Smooth muscle cell (in vitro differentiated cells): Measurements from ENCODE around the gene PLA2G7. TPM values are rescaled to one million over a fixed set of nuclear protein-coding genes. Genes with fewer than 3 reads are reported as not detected.

Experiments used
- DNase-seq: peaks from one replicate; lab custom pipeline; 2025; ENCODE audit not compliant: unreplicated experiment; lab: John Stamatoyannopoulos, UW
- H2AFZ ChIP-seq: fragments of 200-600 bp; sonication (generic); 2 replicates; pipeline ENCODE4 v1.6.0; 2016; ENCODE audit warnings: antibody characterized with exemption, low read depth, mild to moderate bottlenecking
- H3F3A ChIP-seq: fragments of 200-600 bp; sonication (generic); 2 replicates; pipeline ENCODE4 v1.6.0; 2017; ENCODE audit warnings: antibody characterized with exemption, low read depth
- H3K27ac ChIP-seq: fragments of 200-600 bp; sonication (generic); 2 replicates; pipeline ENCODE4 v1.5.1; 2016; ENCODE audit warnings: low read depth, mild to moderate bottlenecking
- H3K27me3 ChIP-seq: fragments of 200-600 bp; sonication (generic); 2 replicates; pipeline ENCODE4 v1.6.1; 2016; ENCODE audit warnings: low read depth, mild to moderate bottlenecking
- H3K36me3 ChIP-seq: fragments of 200-600 bp; sonication (generic); 2 replicates; pipeline ENCODE4 v1.5.1; 2016; ENCODE audit warnings: low read depth
- H3K4me1 ChIP-seq: fragments of 200-600 bp; sonication (generic); 2 replicates; pipeline ENCODE4 v1.5.1; 2016; ENCODE audit warnings: low read depth
- H3K4me2 ChIP-seq: fragments of 200-600 bp; sonication (generic); 2 replicates; pipeline ENCODE4 v1.6.0; 2016; ENCODE audit warnings: mild to moderate bottlenecking
- H3K4me3 ChIP-seq: fragments of 200-600 bp; sonication (generic); 2 replicates; pipeline ENCODE4 v1.5.1; 2016; ENCODE audit warnings: mild to moderate bottlenecking
- H3K79me2 ChIP-seq: fragments of 200-600 bp; sonication (generic); 2 replicates; pipeline ENCODE4 v1.6.0; 2016; ENCODE audit warnings: low read depth, mild to moderate bottlenecking
- H3K9ac ChIP-seq: fragments of 200-600 bp; sonication (generic); 2 replicates; pipeline ENCODE4 v1.6.0; 2016; ENCODE audit warnings: low read depth
- H3K9me3 ChIP-seq: fragments of 200-600 bp; sonication (generic); replicated peaks from 2 replicates; pipeline ENCODE4 v1.5.1; 2016; ENCODE audit warnings: low read depth
- H4K20me1 ChIP-seq: fragments of 200-600 bp; sonication (generic); 2 replicates; pipeline ENCODE4 v1.6.0; 2016; ENCODE audit warnings: low read depth
- CTCF ChIP-seq: fragments of 200-600 bp; sonication (generic); IDR thresholded peaks from 2 replicates; pipeline ENCODE4 v1.5.1; 2017; ENCODE audit warnings: borderline replicate concordance, mild to moderate bottlenecking, antibody characterized with exemption; ENCODE audit not compliant: insufficient read depth, poor library complexity, severe bottlenecking
- WGBS: methylation state at CpG from one replicate; pipeline ENCODE4 v1.1.7; 2016; ENCODE audit warnings: low lambda C conversion rate; 5-methylcytosine and 5-hydroxymethylcytosine counted together
- polyA plus RNA-seq: library from polyadenylated mRNA; unstranded; fragments of >200 nt; fragmentation: Nextera tagmentation; extraction: Ambion mirVana; gene quantifications from 2 replicates; pipeline ENCODE4 v1.2.1, GENCODE V29; 2016
- total RNA-seq: library from RNA; depleted of rRNA; stranded (reverse); fragments of >200 nt; gene quantifications from 2 replicates; pipeline ENCODE4 v1.2.3, GENCODE V29; 2014

PLA2G7 gene
- 0.27 and 1.2 TPM in 2 replicates for total RNA-seq
- polyA plus RNA-seq = 0.30 and 0.56 TPM in 2 replicates

- H2AFZ ChIP-seq = peak within 1 kb of the TSS; percentile 93
- H3K79me2 ChIP-seq = no peaks in the 10 kb centered on the region
- H3K4me3 ChIP-seq = peak within 1 kb of the TSS; percentile 57
These were observed at the start of gene PLA2G7 for GRCh38 chr6:46734867-46735719. TSS of gene PLA2G7 (minus strand) at chr6:46735375. CDS start at chr6:46722891, 12,484 bp downstream.

GRCh38 chr6:46784535-46784934, 49.4 kb upstream of the PLA2G7 start:
- no peaks in the 10 kb centered on the region for H3K4me1 ChIP-seq
- H3K9ac ChIP-seq = no peak overlapping the region
- H3K27me3 ChIP-seq = peaks cover 7% of the 10 kb centered on the region
- H2AFZ ChIP-seq = no peak overlapping the region
- no peak overlapping the region for H3K27ac ChIP-seq
- DNase-seq = no peak
- no peaks in the 10 kb centered on the region for H3F3A ChIP-seq
- WGBS = 94% methylated on average over 1 of the region's 1 CpG
- no peak for TF ChIP-seq CTCF
- no peak overlapping the region for H3K4me3 ChIP-seq
- no peaks in the 10 kb centered on the region for H3K79me2 ChIP-seq
- H3K36me3 ChIP-seq = no peaks in the 10 kb centered on the region
- no peaks in the 10 kb centered on the region for H4K20me1 ChIP-seq
- H3K9me3 ChIP-seq = no peaks in the 10 kb centered on the region
- H3K4me2 ChIP-seq = no peak overlapping the region

More at GRCh38 chr6:46734867-46735719, at the start of gene PLA2G7:
- Histone ChIP-seq H3K9ac (peak within 1 kb of the TSS; percentile 7), H3K4me1 (no peaks in the 10 kb centered on the region), H3K36me3 (no peaks in the 10 kb centered on the region), H3K27me3 (peaks cover 67% of the 10 kb centered on the region), H3F3A (no peaks in the 10 kb centered on the region), H3K9me3 (no peaks in the 10 kb centered on the region), H3K27ac (no peak within 1 kb of the TSS), H3K4me2 (peak within 1 kb of the TSS; percentile 99), H4K20me1 (no peaks in the 10 kb centered on the region)
- TF ChIP-seq CTCF = no peak
- WGBS = under 1% methylated on average over 61 of the region's 73 CpGs
- DNase-seq = no peak

GRCh38 chr6:46781478-46782378, 46.6 kb upstream of the PLA2G7 start:
- Histone ChIP-seq H3K9me3 (no peaks in the 10 kb centered on the region), H3K4me2 (no peak overlapping the region), H3K4me3 (no peak overlapping the region), H4K20me1 (no peaks in the 10 kb centered on the region), H3F3A (no peaks in the 10 kb centered on the region), H2AFZ (no peak overlapping the region), H3K27me3 (peaks cover 7% of the 10 kb centered on the region), H3K9ac (no peak overlapping the region), H3K36me3 (no peaks in the 10 kb centered on the region), H3K27ac (no peak overlapping the region), H3K79me2 (no peaks in the 10 kb centered on the region), H3K4me1 (no peaks in the 10 kb centered on the region)
- no peak for DNase-seq
- TF ChIP-seq CTCF = peak; percentile 78
- 37% methylated on average over 6 of the region's 6 CpGs for WGBS
